ENCODE results near the gene HPCAL1.

Gene HPCAL1

DNA sequence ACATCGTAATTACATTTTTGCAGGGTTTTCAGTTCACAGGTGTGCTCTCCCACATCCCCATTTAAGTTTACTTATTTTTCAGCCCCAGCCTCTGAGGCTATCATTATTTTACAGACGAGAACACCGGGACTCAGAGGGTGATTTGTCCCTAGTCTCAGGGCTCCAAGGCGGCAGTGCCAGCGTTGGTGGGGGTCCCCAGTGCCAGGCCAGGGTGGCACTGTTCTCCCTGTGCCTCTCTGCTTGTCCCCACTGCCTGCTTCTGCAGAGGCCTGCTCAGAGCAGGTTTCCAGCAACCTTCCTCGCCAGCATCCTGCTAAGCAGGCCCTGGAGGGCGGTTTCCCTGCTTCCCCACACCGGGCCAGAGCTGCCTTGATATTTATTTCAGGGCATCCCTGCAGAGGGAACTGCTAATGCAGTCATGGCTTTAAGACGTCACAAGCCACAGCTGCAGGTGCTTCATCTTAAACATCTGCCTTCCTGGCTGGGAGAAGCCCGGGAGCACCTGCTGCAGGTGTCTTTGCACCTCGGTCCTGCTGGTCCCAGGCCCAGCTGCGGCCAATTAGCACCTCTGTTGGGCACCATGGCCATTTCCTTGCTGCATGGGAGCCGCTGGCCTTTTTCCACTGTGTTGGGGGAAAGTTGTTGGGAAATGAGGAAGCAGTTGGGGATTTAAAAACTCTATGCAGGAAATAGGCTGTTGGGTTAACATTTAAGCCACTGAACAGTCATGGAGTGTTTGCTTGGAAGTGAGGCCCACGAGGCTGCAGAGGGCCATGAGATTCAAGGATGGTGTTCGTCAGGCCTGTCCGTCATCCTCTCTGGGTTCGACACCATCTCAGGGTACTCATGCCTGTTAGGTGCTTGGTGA, 22.8 kb downstream of the HPCAL1 start:
- no peak for DNase-seq

GRCh38 chr2:10326151-10326616, 23.5 kb downstream of the HPCAL1 start:
- DNase-seq, result no peak

DNA sequence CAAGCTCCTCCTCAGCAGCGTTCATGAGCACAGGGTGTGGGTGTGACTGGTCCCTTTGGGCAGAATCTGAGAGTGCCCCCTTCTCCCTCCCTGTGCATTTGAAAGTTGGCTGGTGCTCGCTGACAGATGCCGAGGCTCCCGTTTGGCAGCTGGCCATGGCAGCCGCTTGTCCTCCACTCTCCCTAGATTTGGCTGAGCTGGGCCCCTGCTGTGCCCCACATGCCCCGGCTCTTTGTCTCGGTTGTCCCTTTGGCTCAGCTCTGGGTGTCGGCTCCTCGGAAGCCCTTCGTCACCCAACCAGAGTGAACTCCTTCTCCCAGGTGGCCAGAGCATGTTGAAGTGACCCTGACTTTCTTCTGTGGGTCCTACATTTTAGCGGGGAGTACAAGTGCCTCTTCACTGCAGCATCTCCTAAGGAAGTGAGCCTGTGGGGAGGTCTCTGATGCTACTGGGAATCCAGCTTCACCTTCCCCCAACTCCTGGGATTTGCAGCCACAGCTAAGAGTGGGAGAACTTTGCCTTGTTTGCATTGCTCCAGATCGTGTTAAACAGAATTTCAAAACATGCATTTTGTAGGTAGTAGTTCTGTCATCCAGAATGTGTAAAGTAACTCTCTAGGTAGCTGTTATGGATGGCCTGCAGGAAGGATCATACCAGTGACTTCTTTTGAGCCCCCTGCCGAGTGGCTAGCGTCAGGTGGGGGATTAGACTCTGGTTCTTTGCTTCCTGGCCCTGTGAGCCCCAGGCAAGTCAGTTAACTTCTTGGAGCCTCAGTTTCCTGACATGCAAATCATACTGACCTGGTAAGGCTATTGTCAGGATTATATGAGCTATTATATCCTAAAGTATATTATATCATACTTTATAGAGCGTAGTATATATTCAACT, 24.2 kb downstream of the HPCAL1 start:
- DNase-seq, result no peak

DNA sequence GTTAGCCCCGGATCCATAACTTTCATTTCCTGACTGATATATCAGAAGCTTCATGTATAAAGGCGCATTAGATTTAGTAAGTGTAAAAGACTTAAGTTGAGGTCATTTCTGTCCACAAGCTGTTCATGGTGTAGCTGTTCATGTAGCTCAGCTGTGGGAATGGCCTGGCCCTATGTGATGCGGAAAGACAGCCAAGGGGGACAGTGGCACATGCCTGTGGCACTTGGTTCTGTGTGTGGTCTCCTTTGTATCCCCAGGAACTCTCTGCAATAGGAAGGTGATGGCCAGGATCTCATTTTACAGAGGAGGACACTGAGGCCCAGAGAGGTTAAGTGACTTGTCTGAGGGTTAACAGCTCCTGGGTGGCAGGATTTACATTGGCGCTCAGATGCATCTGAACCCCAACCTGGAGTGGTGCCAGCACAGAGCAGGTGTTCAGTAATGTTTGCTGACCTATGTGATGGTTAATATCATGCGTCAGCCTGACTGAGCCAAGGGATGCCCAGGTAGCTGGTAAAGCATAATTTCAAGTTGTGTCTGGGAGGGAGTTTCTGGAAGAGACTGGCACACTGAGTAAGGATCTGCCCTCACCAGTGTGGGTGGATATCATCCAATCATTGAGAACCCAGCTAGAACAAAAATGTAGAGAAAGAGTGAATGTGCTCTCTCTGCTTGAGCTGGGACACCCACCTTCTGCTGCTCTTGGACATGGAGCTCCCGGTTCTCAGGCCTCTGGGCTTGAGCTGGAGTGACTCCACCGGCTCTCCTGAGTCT, 25.4 kb downstream of the HPCAL1 start:
- DNase-seq, result no peak

GRCh38 chr2:10328670-10329579, 26.2 kb downstream of the HPCAL1 start:
- DNase-seq, result no peak

GRCh38 chr2:10329580-10329879, 26.8 kb downstream of the HPCAL1 start:
- no peak for DNase-seq

DNA sequence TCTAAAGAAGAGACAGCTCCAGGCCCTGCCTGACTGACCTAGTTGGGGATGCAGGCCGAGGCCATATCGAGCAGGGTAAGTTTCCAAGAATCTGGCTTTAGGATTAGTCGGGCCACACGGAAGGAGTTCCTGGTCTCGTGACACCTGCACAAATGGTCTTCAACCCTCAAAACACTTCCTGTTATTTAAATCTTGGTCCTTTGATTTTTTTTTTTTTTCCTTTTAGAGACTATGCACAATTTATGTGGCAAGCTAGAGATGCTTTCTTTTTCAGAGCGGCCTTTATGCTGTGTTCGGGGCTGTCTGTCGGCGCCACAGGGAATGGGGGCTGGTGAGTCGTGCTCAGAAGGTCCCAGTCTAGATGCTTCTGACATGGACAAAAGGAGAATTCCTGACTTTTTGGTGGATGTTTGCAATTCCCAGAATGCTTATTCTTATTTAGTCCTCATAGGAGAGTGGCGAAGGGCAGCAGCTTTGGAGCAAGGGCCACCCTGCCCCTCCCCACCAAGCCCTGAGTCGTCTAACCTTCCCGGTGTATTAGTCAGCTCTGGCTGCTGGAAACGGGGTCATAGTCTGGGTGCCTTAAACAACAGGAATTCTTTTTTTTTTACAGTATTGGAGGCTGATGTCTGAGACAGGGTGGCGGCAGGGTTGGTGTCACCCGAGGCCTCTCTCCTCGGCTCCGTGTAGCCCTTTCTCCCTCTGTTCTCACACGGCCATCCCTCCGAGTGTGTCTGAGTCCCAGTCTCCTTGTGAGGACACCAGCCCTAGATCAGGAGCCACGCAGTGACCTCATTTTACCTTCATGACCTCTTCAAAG, 27.4 kb downstream of the HPCAL1 start:
- DNase-seq, result no peak

DNA sequence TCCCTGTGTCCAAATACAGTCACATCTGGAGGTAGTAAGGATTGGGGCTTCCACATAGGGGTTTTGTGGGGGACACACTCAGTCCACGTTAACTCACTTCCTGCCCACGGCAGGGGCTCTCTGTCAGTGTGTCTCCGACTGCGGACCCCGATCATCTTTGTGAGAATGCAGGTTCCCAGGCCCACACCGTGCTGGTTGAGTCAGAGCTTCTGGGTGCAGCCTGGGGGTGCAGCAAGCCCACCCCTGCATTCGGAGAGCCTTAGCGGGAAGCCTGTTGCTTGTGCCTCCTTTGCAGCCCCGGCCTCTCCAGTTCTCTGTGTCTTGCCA, 28.0 kb downstream of the HPCAL1 start:
- DNase-seq, result no peak

DNA sequence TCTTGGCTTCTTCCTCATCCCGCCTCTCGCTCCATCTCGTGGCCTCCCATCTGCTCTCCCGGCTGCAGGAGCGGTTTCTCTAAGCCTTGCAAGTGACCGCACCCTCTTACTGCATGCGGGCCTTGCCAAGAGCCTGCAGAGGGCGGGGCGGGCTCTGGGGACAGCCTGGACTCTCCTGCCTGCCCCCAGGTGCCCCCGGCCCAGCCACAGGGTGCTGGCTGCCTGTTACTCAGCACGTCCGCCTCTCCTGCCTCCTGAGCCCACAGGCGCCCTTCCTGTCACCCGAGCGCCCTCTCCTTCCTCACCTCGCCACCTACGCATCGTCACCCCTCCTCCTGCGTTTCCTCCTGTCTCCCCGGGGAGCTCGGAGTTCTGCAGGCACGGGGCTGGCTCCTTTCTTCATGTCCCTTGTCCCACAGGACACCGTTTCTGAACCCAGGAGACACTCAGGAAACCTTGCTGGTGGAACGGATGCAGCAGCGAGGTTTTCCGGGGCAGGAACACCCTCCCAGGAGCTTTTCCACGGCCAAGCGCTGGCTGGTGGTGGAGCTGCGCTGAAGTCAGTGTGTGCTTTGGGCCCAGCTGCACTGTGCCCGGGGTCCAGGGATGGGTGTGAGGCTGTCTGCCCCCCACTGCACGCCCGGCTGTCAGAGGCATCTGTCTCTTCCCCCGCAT, 28.5 kb downstream of the HPCAL1 start:
- no peak for DNase-seq

GRCh38 chr2:10331702-10332401, 29.1 kb downstream of the HPCAL1 start:
- DNase-seq, result no peak

DNA sequence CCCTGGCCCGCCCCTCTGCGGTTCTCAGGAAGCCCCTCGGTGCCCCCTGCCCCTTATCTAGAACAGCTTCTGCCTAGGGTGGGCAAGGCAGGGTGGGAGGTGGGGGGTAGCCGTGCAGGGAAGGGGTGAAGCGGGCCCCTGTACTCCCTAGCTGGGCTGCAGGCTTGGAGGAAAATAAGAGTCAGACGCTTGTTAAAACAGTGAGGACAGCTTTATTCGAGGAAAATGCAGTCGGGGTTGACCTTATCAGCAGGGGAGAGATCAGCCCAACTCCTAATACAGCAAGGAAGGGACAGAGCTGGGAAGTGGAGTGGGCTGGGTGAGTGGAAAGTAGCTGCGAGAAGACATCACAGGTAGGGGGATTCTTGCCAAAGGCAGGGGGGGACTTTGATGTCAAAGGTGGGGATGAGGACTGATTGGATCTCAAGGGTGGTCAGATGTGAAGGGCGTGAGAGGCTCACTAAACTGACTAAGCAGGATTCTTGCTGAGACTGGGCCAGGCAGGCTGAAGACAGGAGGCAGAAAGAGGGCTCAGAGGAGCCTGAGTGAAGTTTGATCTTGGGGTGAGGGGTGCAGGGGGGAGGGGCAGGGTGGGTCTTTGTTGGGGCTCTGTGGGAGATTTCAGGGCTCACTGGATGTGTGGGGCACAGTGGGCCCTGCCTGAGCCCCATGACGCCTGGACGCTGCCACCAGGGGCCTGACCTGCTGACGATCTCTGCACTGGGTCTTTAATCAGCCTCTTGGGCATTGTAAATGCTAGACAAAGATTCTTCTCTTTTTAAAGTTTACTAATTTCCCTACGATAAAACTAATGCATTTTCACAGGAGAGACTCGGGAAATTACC, 29.9 kb downstream of the HPCAL1 start:
- DNase-seq, result no peak

GRCh38 chr2:10333247-10333613, 30.5 kb downstream of the HPCAL1 start:
- DNase-seq, result no peak

DNA sequence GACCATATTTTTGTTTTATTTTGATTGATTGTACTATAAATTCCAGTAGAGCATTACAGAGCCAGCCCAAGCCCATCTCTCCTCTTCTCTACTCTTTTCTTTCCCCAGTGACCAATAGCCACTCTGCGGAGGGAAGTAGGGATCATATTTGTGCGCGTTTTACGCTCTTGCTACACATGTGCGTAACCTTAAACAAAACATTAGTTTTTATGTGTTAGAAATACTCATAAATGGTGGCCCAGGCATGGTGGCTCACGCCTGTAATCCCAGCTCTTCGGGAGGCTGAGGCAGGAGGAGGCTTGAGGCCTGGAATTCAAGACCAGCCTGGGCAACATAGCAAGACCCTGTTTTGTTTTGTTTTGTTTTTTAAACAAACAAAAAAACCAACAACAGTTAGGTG, 31.3 kb downstream of the HPCAL1 start:
- DNase-seq, result no peak

GRCh38 chr2:10335046-10335840, 32.5 kb downstream of the HPCAL1 start:
- DNase-seq, result no peak

DNA sequence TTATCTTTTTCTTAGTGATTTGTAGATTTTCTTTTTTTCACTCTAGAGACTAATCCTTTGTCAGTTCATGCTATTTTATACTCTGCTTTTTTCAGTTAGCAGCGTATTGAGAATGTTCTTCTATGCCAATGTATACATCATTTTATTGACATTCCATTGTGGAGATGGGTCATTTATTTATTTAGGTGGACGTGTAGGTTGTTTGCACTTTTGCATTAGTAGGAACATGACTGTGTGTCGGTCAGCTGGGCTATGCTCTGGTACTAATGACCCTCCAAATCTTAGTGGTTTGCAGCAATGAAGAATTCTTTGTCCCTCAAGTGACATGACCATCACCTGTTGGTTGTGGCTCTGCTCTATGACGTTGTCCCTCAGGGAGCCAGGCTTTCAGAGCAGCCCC, 33.6 kb downstream of the HPCAL1 start:
- no peak for DNase-seq

GRCh38 chr2:10337449-10338269, 35.0 kb downstream of the HPCAL1 start:
- no peak for DNase-seq
